GM21526 (cell line): ENCODE results near the gene EOLA2.
"Not testable (repeated sequence)": the region's sequence is repeated elsewhere in the genome, so short reads cannot be mapped to it uniquely, and the experiment has no call there.

ENCODE experiments used
- ATAC-seq: cut with Tn5 transposase; IDR thresholded peaks from one replicate; pipeline ENCODE4 v1.9.1; 2021; ENCODE audit warnings: moderate library complexity; ENCODE audit not compliant: unreplicated experiment, low FRiP score

Gene EOLA2

GRCh38 chrX:149937328-149937727 lies 963 bp downstream of the EOLA2 start:
- not testable (repeated sequence) for ATAC-seq

DNA sequence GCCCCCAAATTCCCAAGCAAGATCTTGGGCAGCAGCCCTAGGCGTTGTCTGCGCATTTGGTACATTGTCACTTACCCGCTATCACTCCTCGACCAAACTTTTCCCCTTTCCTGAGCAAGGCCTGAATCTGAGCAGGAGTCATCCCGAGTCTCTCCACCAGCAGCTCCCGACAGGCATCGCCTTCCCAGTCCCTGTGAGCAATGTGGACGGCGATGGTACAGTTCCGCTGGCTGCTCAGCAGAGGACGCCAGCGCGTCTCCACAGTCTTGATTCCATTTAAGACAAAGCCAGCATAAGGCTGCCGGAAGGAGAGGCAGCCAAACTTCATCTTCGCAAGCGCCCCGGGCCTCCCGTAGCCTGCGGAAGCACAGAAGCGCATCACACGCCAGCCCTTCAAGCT lies 4.7 kb downstream of the EOLA2 start:
- not testable (repeated sequence) for ATAC-seq

GRCh38 chrX:149932970-149933369 lies 5.3 kb downstream of the EOLA2 start:
- not testable (repeated sequence) for ATAC-seq

DNA sequence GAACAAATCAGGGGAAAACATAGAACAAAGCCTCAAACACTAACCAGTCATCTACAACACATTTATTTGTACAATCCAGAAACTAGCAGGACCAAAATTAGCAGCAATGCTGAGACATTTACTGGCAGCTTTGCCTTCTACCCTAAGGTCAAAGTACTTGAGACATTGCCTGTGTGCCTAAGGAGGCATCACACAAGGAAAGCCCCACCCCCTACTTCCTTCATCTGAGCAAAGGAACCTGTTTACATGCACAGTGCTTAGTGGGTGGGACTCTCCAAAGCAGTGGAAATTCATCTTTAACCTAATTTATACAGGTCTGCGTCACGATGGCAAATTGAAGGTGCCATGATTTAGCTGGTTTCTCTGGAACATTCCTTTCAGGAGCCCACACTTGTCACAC lies 6.1 kb downstream of the EOLA2 start:
- ATAC-seq: not testable (repeated sequence)

DNA sequence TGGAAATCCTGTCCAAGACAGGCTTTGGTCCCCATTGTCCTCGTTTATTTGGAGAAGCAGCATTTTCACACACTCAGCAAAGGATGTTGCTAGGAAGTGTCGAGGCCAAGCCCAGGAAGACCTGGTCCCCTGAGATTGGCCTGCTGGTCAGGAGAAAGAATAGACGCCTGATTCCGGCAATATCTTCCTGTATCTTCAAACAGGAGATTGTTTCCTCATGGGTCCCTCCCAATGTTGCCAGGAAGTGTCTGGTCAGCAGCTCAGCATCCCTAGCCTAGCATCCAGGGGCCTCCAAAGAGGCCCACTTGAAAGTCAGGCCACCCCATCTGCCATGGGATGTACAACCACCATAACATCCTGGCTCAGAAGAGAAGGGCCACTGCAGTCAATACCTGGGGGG lies 6.9 kb downstream of the EOLA2 start:
- ATAC-seq: not testable (repeated sequence)

GRCh38 chrX:149929400-149929799 lies 8.9 kb downstream of the EOLA2 start, which contains the start of gene HSFX4:
Gene HSFX4, plus strand, starts transcription at chrX:149929573. Its CDS starts 72 bp downstream, at chrX:149929645.
- ATAC-seq: not testable (repeated sequence)

DNA sequence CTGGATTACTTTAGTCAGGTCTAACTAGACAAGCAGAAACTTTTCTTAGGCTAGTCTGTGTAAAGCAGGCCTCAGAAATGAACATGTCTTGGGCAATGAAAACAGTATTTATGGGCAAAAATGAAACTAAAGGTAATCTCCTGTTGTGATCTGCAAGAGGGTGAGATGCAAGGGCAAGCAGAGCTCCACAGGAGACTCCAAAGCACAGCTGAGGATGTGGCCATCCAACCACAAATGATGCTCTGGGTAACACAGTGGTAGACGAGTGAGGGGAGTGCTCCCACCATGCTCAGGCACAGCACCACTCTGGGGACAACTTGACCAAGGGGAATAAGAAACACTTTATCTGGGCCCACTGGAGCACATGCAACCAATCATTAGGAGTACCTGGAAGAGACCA lies 9.7 kb downstream of the EOLA2 start:
- not testable (repeated sequence) for ATAC-seq

DNA sequence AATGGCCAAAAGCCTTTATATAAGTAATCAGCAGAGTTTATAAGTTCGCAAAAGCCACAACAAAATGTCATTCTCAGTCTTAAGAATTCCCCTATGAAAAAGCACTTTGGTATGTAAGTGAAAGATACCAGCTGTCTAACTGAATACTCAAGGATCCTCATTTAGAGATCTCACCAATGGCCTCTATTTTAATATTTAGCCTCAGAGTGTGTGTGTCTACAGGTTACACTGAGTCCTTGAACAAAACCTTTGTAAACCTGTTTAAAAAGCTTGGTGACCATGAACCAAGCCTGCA lies 10.4 kb downstream of the EOLA2 start:
- ATAC-seq: not testable (repeated sequence)

GRCh38 chrX:149927245-149927963 lies 10.9 kb downstream of the EOLA2 start:
- not testable (repeated sequence) for ATAC-seq

- ATAC-seq: not testable (repeated sequence)
These were observed 13.9 kb downstream of the EOLA2 start for GRCh38 chrX:149924434-149924833.

GRCh38 chrX:149923836-149924235 lies 14.5 kb downstream of the EOLA2 start:
- ATAC-seq: not testable (repeated sequence)

DNA sequence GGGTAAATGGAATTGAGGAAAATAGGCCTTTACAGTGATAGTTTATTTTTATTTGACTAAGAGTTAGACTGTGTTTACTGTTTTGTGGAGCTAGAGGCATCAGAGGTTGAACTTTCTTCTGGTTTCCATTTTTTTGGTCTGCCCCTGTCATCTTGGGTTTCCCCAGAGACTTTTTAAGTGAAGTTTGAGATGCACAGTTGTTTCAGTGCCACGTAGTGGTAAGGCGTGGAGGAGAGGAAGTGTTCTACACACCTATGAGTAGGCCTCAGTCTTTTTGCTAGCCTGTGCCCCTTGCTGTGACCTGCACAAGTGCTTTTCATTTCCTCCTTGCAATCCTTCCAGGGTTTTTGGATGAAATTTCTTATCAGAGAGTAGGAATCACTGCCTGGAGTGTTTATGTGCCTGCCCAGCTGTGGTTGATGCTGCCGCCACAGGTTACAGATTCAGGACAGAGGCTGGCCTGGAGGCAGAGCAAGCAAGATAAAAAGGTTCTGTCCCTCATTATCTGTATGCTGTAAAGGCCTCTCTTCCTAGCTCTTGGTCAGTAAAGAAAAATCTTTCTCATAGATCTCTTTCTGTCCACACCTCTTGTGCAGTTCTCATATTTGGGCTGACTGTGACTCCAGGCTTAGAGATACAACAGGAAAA lies 21.4 kb downstream of the EOLA2 start:
- peak; percentile 73 for ATAC-seq

DNA sequence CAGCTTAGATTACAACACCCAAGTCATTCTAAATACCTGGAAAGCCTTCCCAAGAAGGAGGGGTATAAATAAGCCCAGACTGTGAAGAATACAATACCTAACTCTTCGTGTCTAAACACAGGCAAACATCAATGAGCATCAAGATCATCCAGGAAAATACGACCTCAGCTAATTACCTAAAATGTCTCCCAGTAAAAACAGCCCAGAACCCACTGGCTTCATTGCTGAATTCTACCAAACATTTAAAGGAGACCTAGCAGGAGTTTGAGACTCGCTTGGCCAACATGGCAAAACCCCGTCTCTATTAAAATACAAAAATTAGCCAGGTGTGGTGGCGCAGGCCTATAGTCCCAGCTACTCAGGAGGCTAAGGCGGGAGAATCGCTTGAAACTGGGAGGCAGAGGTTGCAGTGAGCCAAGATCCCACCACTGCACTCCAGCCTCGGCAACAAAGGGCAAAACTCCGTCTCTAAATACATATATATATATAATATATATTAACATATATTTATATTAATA lies 28.1 kb downstream of the EOLA2 start:
- no peak for ATAC-seq

DNA sequence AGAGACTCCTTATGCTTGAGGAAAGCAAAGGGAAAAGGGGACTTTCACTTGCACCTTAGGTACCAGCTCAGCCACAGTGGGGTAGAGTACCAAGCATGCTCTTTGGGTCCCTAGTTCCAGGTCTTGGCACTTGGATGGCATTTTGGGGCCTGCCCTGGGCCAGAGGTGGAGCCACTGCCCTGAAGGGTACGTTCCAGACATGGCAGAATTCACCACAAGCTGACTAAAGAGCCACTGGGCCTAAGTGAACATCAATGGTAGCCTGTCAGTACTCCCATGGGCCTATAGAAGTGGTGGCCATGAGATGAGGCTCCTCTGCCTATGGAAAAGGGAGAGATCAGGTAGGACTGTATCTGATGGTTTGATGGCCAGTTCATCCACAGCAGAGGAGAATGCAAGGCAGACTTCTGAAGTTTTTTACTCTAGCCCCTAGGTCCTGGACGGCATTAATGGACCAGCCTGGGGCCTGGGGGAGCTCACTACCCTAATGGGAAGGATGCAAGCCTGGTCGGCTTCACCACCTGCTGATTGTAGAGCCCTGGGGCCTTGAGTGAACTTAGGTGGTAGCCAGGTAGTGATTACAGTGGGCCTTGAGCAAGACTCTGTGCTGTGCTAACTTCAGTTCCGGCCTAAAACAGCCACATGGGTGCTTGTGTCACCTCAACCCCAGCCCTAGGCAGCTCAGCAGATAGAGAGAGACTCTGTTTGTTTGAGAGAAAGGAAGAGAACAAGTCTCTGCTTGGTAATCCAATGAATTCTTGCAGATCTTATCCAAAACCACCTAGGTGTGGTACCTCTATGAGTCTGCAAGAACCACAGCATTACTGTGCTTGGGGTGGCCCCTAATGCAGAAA lies 28.7 kb downstream of the EOLA2 start:
- no peak for ATAC-seq

- ATAC-seq: no peak
These were observed 29.6 kb downstream of the EOLA2 start for GRCh38 chrX:149908727-149909126.

GRCh38 chrX:149908308-149908707 lies 30.0 kb downstream of the EOLA2 start:
- peak; percentile 51 for ATAC-seq

DNA sequence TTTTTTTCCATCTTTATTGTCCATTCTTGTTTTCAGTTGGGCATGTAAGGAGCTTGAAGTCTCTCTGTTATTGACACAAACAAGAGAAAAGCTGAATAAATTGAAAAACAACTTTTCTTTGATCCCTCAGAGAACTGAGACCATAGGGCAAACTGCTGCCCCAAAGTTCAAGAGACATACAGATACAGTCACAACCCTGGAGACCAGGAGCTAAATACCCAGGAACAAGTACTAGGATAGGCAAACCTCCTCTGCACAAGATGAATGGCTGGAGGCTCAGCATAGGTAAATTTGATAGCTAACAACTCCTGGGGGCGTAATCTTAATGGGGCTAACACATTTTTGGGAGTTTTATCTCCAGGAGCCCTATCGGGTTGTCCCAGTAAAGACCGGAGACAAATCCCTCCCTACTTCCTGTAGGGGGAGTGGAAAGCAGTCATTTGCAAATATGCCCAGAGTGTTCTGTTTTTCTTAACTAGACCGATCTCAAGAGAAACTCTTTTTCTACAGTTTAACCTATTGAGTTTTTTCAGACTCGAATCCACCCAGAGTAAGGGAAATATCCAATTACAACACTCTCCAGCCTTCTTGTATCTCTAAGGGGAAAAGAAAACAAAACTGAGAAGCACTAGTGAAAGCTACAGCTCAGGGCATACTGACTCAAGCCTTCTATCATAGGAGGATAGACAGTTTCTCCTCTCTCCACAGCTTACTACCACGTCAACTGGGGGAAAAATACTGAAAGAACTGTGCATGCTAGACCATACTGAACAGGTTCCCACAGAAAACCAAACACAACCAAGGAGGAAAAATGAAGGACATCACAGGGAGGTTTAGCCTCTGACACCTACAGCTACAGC lies 34.2 kb downstream of the EOLA2 start:
- ATAC-seq: peak; percentile 85

DNA sequence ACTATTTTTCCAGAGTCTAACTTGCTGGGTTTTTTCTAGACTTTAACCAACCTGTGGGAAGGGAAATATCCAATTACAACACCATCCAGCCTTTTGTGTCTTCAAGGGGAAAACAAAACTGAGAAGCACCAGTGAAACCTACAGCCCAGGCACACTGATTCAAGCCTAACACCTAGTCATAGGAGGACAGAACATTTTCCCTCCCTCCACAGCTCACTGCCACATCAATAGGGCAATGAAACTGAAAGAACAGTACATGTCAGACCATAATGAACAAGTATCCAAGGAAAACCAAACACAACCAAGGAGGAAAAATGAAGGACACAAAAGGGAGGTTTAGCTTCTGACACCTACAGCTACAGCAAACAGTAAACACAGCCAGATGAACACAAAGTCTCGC lies 39.7 kb downstream of the EOLA2 start:
- ATAC-seq: no peak

GRCh38 chrX:149890828-149891227 lies 47.5 kb downstream of the EOLA2 start:
- not testable (repeated sequence) for ATAC-seq
